Breast epithelium (tissue), 4 donors: ENCODE data around the gene DGKQ. TPM values are rescaled to one million over a fixed set of nuclear protein-coding genes. Genes with fewer than 3 reads are reported as not detected.

Source experiments
- DNase-seq, 2 donors: peaks; one replicate each; pipeline ENCODE4 v3.0.0-alpha.2; 2019; ENCODE audit warnings: low spot score in 2 of 2
- H3K27ac ChIP-seq, 2 donors: fragments of 200-600 bp; sonication (generic) in 1 of 2; one replicate each; pipeline ENCODE4 v1.5.1; 2016 to 2019; ENCODE audit warnings: mild to moderate bottlenecking in 1 of 2
- H3K27me3 ChIP-seq, 2 donors: fragments of 200-600 bp; sonication (generic) in 1 of 2; one replicate each; pipeline versions ENCODE4 v1.5.1 to v1.6.0; 2017 to 2019; ENCODE audit warnings: control low read depth in 1 of 2, mild to moderate bottlenecking in 1 of 2
- H3K36me3 ChIP-seq: fragments of 200-600 bp; one replicate; pipeline ENCODE4 v1.5.1; 2019
- H3K4me1 ChIP-seq, 2 donors: fragments of 200-600 bp; sonication (generic); one replicate each; pipeline ENCODE4 v1.5.1; 2016 to 2019; ENCODE audit warnings: control low read depth in 1 of 2
- H3K4me3 ChIP-seq, 3 donors: fragments of 200-600 bp; sonication (generic); 1 replicate in 2 of 3; 2 replicates in 1 of 3; pipeline ENCODE4 v1.5.1; 2016 to 2019; ENCODE audit warnings: mild to moderate bottlenecking in 3 of 3, moderate library complexity in 2 of 3
- H3K9me3 ChIP-seq, 2 donors: fragments of 200-600 bp; sonication (generic) in 1 of 2; one replicate each; pipeline ENCODE4 v1.5.1; 2016 to 2019; ENCODE audit warnings: control low read depth in 1 of 2
- CTCF ChIP-seq, 3 donors: fragments of 450-650 bp; IDR thresholded peaks; one replicate each; pipeline ENCODE4 v1.5.1; 2016 to 2017; ENCODE audit warnings: antibody characterized with exemption in 3 of 3, mild to moderate bottlenecking in 3 of 3, moderate library complexity in 3 of 3
- POLR2A ChIP-seq: fragments of 450-650 bp; IDR thresholded peaks from one replicate; pipeline ENCODE4 v1.6.1; 2016; ENCODE audit warnings: antibody characterized with exemption, mild to moderate bottlenecking, moderate library complexity
- POLR2AphosphoS5 ChIP-seq, 3 donors: sonication (generic); formaldehyde crosslinking; IDR thresholded peaks; one replicate each; pipeline ENCODE4 v1.6.1; 2017; ENCODE audit warnings: antibody characterized with exemption in 3 of 3
- intact Hi-C: fragments of 100-400 bp; cut with DNase I; formaldehyde crosslinking; loops from one replicate; pipeline ENCODE4 v1.15.1; 2023; ENCODE audit warnings: low total_unique reads
- total RNA-seq, 3 donors: library from RNA; depleted of rRNA; stranded (reverse); fragments of >200 nt; gene quantifications; one replicate each; pipeline ENCODE4 v1.1.0, GENCODE V29; 2016

Gene DGKQ
- total RNA-seq, 3 donors from 2014 or later, result 5.3 to 9.4 (median 8.8) TPM

DNA sequence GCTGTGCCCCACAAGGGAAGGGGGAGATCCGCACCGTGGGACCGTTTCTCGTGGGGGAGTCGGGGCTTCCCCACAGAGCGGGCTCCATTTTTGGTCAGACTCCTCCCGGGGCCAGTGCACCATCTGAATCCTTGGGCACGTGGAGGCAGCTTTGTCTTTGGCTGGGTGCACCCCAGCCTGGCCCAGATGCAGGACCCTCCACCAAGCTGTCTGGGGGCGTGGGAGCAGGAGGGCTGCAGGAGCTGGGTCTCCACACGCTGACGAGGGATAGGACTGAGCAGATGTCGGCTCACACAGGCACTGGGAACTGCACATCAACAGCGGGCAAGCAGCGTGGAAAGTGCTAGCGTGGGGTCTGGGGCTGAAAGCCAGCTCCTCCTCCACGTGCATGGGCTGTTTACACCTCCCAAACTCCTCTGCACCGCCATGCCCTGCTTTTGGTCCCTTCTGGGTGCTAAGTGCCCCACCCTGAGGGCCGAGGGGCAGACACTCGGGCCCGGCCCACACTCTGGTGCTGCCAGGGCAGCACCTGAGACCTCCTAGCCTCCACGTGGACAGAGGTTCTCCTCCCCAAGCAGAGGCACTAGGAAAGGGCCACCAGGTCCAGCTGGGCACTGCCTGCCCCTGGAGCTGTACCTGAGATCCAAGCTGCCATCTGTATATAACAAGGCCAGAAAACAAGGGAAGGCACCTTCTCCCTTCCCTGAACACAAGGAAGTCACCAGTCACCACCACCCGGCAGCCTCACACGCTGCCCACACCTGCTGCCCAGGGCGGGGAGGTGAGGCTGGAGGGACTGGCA is 13.8 kb downstream of the DGKQ start:
- no peaks in the 10 kb centered on the region for H3K9me3 ChIP-seq
- no peak overlapping the region for H3K4me3 ChIP-seq
- no peak for DNase-seq
- peaks cover 6% of the 10 kb centered on the region for H3K36me3 ChIP-seq
- intact Hi-C loops, result no loop called here
- no peak overlapping the region for H3K27ac ChIP-seq
- TF ChIP-seq POLR2A (no peak), CTCF (IDR thresholded peaks at IDR 0.05) (no peak), POLR2AphosphoS5 (IDR thresholded peaks at IDR 0.05) (no peak)
- H3K27me3 ChIP-seq, result no peaks in the 10 kb centered on the region
- H3K4me1 ChIP-seq, result no peaks in the 10 kb centered on the region

DNA sequence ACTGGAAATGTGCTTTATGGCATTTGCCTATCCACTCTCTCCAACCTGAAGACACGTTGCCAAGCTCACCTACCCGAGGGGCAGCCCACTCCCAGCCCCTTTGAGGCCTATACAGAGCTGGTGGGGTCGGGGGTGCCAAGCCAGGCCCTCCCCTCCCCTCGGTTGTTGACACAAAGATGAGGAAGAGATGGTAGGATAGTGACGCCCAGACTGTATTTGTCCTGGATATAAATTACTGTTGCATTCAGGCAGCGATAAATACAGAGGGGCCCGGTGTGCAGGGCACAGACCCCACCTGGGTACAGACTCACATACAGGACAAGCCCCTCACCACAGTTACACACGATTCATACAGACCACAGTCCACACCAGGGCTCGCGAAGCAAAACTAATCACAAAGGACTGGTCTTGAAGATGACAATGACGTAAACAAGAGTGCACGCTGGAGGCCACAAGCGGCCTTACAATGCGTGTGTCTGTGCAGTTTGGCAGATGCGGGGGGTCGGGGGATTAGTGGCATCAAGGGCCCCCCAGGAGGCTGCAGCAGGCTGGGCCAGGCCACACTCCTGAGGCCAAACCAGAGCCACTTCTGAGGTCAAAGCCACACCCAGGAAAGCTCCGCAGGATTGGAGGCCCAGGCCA is 14.6 kb downstream of the DGKQ start:
- Histone ChIP-seq H3K27ac (no peak overlapping the region), H3K36me3 (peaks cover 6% of the 10 kb centered on the region), H3K27me3 (no peaks in the 10 kb centered on the region), H3K9me3 (no peaks in the 10 kb centered on the region), H3K4me1 (no peaks in the 10 kb centered on the region), H3K4me3 (no peak overlapping the region)
- no peak for TF ChIP-seq CTCF (IDR thresholded peaks at IDR 0.05)
- TF ChIP-seq POLR2AphosphoS5 (IDR thresholded peaks at IDR 0.05), result no peak
- no peak for TF ChIP-seq POLR2A
- intact Hi-C loops, result no loop called here
- DNase-seq, result no peak

DNA sequence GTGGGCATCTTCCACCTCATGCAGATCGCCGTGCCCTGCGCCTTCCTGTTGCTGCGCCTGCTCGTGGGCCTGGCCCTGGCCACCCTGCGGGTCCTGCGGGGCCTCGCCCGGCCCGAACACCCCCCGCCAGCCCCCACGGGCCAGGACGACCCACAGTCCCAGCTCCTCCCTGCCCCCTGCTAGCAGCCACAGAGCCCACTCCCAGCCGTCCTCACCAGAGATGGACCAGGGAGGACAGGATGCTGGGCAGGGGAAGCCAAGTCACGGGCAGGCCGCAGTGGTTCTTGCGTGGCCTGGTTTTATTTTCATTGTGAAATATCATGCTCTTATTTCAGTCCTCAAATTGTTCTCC is 15.1 kb downstream of the DGKQ start:
- H3K9me3 ChIP-seq, result no peaks in the 10 kb centered on the region
- peaks cover 6% of the 10 kb centered on the region for H3K36me3 ChIP-seq
- intact Hi-C loops, result no loop called here
- no peaks in the 10 kb centered on the region for H3K4me1 ChIP-seq
- no peaks in the 10 kb centered on the region for H3K27me3 ChIP-seq
- no peak for DNase-seq
- TF ChIP-seq POLR2AphosphoS5 (IDR thresholded peaks at IDR 0.05) (no peak), POLR2A (no peak), CTCF (IDR thresholded peaks at IDR 0.05) (no peak)
- H3K27ac ChIP-seq, result no peak overlapping the region
- no peak overlapping the region for H3K4me3 ChIP-seq

DNA sequence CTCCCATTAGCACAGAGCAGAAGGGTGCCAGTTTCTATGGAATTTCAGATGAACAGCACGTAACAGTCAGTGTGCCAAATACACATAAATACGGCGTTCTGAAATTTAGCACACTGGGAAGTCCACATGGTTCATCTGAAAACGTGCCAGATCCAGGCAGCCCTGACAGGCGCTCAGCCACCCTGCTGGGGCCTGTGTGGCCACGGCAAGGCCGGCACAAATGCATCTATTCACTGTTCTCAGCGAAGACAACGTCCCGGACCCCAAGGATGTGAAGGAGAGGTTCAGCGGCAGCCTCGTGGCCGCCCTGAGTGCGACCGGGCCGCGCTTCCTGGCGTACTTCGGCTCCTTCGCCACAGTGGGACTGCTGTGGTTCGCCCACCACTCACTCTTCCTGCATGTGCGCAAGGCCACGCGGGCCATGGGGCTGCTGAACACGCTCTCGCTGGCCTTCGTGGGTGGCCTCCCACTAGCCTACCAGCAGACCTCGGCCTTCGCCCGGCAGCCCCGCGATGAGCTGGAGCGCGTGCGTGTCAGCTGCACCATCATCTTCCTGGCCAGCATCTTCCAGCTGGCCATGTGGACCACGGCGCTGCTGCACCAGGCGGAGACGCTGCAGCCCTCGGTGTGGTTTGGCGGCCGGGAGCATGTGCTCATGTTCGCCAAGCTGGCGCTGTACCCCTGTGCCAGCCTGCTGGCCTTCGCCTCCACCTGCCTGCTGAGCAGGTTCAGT is 15.6 kb downstream of the DGKQ start:
- Histone ChIP-seq H3K27ac (no peak overlapping the region), H3K27me3 (no peaks in the 10 kb centered on the region), H3K4me1 (no peaks in the 10 kb centered on the region), H3K4me3 (no peak overlapping the region), H3K9me3 (no peaks in the 10 kb centered on the region), H3K36me3 (peaks cover 6% of the 10 kb centered on the region)
- TF ChIP-seq CTCF (IDR thresholded peaks at IDR 0.05), result no peak
- TF ChIP-seq POLR2A, result no peak
- TF ChIP-seq POLR2AphosphoS5 (IDR thresholded peaks at IDR 0.05), result no peak
- DNase-seq, result no peak
- intact Hi-C loops, result no loop called here

DNA sequence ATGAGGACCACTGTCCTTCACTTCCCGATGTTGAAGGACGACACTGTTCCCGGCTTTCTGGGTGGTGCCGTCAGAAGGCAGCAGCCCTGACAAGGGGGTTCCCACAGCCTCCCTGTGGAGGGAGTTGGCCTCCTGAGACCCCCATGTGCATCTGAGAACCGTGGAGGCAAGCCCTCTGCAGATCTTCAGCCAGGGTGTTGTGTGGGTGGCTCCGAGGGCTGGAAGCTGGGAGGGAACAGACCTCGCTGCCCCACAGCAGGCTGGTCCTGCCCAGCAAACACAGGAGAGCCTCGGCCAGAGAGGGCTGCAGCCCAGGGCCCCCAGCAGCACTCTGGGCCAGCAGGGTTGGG is 16.2 kb downstream of the DGKQ start:
- no peak for TF ChIP-seq CTCF (IDR thresholded peaks at IDR 0.05)
- TF ChIP-seq POLR2A, result no peak
- Histone ChIP-seq H3K4me3 (no peak overlapping the region), H3K4me1 (no peaks in the 10 kb centered on the region), H3K27ac (no peak overlapping the region), H3K9me3 (no peaks in the 10 kb centered on the region), H3K36me3 (peaks cover 6% of the 10 kb centered on the region), H3K27me3 (no peaks in the 10 kb centered on the region)
- intact Hi-C loops, result no loop called here
- no peak for DNase-seq
